GM12874 (cell line): ENCODE measurements around the gene DACH1.

Experiments used
- CTCF ChIP-seq: IDR thresholded peaks from 2 replicates; pipeline ENCODE4 v1.5.1; 2011; ENCODE audit warnings: low read depth, mild to moderate bottlenecking, control low read depth, low read length, moderate library complexity; ENCODE audit not compliant: insufficient read depth

Gene DACH1

GRCh38 chr13:71632206-71632605 is 234.8 kb downstream of the DACH1 start:
- TF ChIP-seq CTCF = no peak

GRCh38 chr13:71629167-71629566 is 237.8 kb downstream of the DACH1 start:
- TF ChIP-seq CTCF = no peak

- no peak for TF ChIP-seq CTCF
Observed at GRCh38 chr13:71626421-71627117, 240.4 kb downstream of the DACH1 start.

GRCh38 chr13:71625694-71626093 is 241.3 kb downstream of the DACH1 start:
- TF ChIP-seq CTCF = no peak

- TF ChIP-seq CTCF = no peak
Observed at GRCh38 chr13:71624653-71625600, 242.1 kb downstream of the DACH1 start.

- no peak for TF ChIP-seq CTCF
Observed at GRCh38 chr13:71621174-71622124, 245.6 kb downstream of the DACH1 start.

GRCh38 chr13:71619096-71619495 is 247.9 kb downstream of the DACH1 start:
- TF ChIP-seq CTCF = no peak
